Measurements from ENCODE around the gene TANGO6. TPM values are rescaled to one million over a fixed set of nuclear protein-coding genes. Genes with fewer than 3 reads are reported as not detected.

TANGO6 gene
- polyA plus RNA-seq, 1 donor (not counting 4 experiments of a cell fraction or from before 2014, with no cell fraction given) = 13.1 TPM

DNA sequence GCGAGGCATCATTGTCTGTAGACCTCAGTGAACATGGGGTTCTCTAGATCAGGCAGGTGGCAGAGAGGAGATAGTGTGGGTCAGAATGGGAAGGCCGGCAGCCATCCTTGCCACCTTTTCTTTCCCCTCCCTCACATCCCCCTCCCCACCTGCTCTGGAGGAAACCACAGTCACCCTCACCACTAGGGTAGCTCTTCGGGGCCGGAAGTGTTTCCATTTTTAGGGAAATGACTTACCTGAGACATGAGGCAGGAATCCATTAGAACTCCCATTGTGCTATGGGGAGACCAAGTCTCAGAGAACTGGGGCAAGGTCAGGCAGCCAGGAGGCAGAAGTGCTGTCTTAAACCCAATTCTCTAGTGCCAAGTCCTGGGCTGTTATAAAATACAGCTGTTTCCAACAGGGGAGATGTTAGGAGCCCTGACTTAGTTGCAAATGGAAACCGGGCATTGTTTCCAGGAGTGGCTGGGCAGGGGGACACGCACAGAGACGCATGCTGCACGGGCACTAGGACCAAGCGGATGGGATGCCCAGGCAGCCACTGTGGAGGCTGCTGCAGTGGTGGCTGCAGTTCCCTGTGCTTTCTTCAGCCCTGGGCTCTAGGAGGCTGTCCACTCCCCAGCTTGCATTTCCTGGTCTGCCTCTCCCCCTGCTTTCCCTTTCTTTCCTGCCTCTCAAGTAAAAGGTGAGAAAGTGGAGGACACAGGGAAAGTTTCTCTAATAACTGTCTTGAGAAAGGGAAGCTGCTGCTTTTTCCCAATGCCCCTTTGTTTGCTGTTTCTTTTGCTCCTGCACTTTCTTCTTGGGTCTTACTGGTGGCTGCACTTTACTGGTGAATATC is 265.0 kb downstream of the TANGO6 start:
- Histone ChIP-seq H4K20me1 (ENCODE audit: control insufficient read depth, extremely low read depth, insufficient read depth, low read length) (peaks cover 25% of the 10 kb centered on the region), H3K4me2 (ENCODE audit: control insufficient read depth, extremely low read depth, insufficient read depth, low read depth, low read length) (peak overlapping the region; percentile 88), H3K79me2 (ENCODE audit: control insufficient read depth, insufficient read depth, low read length) (peaks cover 67% of the 10 kb centered on the region), H3K27me3 (ENCODE audit: control insufficient read depth, extremely low read depth, insufficient read depth, low read length) (no peaks in the 10 kb centered on the region), H3K27ac (ENCODE audit: control insufficient read depth, insufficient read depth, low read length) (peak overlapping the region; percentile 60), H3K4me1 (ENCODE audit: control insufficient read depth, extremely low read depth, insufficient read depth, low read length) (peaks cover 29% of the 10 kb centered on the region), H3K36me3 (ENCODE audit: control insufficient read depth in 2 of 2, extremely low read depth in 1 of 2, insufficient read depth in 2 of 2, low read length in 2 of 2) (peaks cover 35 to 37% of the 10 kb centered on the region in 2 experiments), H3K9ac (ENCODE audit: control insufficient read depth, extremely low read depth, insufficient read depth, low read length) (peak overlapping the region; percentile 83), H3K9me3 (ENCODE audit: control insufficient read depth, low read depth, low read length) (no peaks in the 10 kb centered on the region), H3K4me3 (ENCODE audit: control insufficient read depth in 2 of 3, extremely low read depth in 1 of 3, insufficient read depth in 2 of 3, low read depth in 1 of 3, low read length in 3 of 3) (peak overlapping the region; percentile 82 to 97 (median 86)), H3K9me1 (ENCODE audit: control insufficient read depth, extremely low read depth, insufficient read depth, low read length) (peaks cover 3% of the 10 kb centered on the region), H2AFZ (ENCODE audit: control insufficient read depth, low read length) (no peak overlapping the region)
- dilution Hi-C loops (cut with MboI; ENCODE audit: extremely low pct_ligation_motif_present, low sequenced_read_pairs) = no loop called here
- TF ChIP-seq EZH2 (IDR thresholded peaks at IDR 0.05; ENCODE audit: low read length) = no peak
- TF ChIP-seq, protein P1, sequence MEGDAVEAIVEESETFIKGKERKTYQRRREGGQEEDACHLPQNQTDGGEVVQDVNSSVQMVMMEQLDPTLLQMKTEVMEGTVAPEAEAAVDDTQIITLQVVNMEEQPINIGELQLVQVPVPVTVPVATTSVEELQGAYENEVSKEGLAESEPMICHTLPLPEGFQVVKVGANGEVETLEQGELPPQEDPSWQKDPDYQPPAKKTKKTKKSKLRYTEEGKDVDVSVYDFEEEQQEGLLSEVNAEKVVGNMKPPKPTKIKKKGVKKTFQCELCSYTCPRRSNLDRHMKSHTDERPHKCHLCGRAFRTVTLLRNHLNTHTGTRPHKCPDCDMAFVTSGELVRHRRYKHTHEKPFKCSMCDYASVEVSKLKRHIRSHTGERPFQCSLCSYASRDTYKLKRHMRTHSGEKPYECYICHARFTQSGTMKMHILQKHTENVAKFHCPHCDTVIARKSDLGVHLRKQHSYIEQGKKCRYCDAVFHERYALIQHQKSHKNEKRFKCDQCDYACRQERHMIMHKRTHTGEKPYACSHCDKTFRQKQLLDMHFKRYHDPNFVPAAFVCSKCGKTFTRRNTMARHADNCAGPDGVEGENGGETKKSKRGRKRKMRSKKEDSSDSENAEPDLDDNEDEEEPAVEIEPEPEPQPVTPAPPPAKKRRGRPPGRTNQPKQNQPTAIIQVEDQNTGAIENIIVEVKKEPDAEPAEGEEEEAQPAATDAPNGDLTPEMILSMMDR (optimal IDR thresholded peaks at IDR 0.05 in 1 of 3, IDR thresholded peaks at IDR 0.05 in 1 of 3, conservative IDR thresholded peaks at IDR 0.05 in 1 of 3; ENCODE audit: extremely low read depth in 1 of 3, insufficient read depth in 2 of 3, low read length in 3 of 3) = no peak
- DNase-seq (ENCODE audit: low read depth, low spot score) (no peak), FAIRE-seq (peak; percentile 41)

DNA sequence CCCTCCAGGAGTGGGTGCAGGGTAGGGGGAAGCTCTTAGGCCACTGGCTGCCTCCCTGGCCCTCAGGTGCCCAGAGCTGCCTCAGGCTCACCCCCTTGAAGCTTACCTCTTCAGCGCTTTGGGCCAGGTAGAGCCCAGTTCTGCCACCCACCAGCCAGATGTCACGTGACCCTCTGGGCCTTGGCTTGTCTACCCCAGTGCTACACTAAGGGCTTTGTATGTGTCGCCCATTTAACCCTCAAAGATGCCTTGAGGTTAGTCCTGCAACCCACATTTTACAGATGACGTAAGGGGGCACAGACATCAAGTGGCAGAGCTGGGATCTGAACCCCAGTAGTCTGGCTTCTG is 265.5 kb downstream of the TANGO6 start:
- Histone ChIP-seq H3K4me3 (ENCODE audit: control insufficient read depth in 2 of 3, extremely low read depth in 1 of 3, insufficient read depth in 2 of 3, low read depth in 1 of 3, low read length in 3 of 3) (peak overlapping the region in 1 of 3 experiments; percentile 97), H3K27me3 (ENCODE audit: control insufficient read depth, extremely low read depth, insufficient read depth, low read length) (no peaks in the 10 kb centered on the region), H3K4me1 (ENCODE audit: control insufficient read depth, extremely low read depth, insufficient read depth, low read length) (peaks cover 29% of the 10 kb centered on the region), H3K4me2 (ENCODE audit: control insufficient read depth, extremely low read depth, insufficient read depth, low read depth, low read length) (peak overlapping the region; percentile 88), H3K9me1 (ENCODE audit: control insufficient read depth, extremely low read depth, insufficient read depth, low read length) (peaks cover 3% of the 10 kb centered on the region), H2AFZ (ENCODE audit: control insufficient read depth, low read length) (no peak overlapping the region), H3K79me2 (ENCODE audit: control insufficient read depth, insufficient read depth, low read length) (peaks cover 72% of the 10 kb centered on the region), H3K9ac (ENCODE audit: control insufficient read depth, extremely low read depth, insufficient read depth, low read length) (peak overlapping the region; percentile 13), H4K20me1 (ENCODE audit: control insufficient read depth, extremely low read depth, insufficient read depth, low read length) (peaks cover 30% of the 10 kb centered on the region), H3K9me3 (ENCODE audit: control insufficient read depth, low read depth, low read length) (no peaks in the 10 kb centered on the region), H3K27ac (ENCODE audit: control insufficient read depth, insufficient read depth, low read length) (no peak overlapping the region), H3K36me3 (ENCODE audit: control insufficient read depth in 2 of 2, extremely low read depth in 1 of 2, insufficient read depth in 2 of 2, low read length in 2 of 2) (peaks cover 41 to 42% of the 10 kb centered on the region in 2 experiments)
- FAIRE-seq (no peak), DNase-seq (ENCODE audit: low read depth, low spot score) (no peak)
- dilution Hi-C loops (cut with MboI; ENCODE audit: extremely low pct_ligation_motif_present, low sequenced_read_pairs) = no loop called here
- TF ChIP-seq EZH2 (IDR thresholded peaks at IDR 0.05; ENCODE audit: low read length) = no peak
- TF ChIP-seq, protein P1 (optimal IDR thresholded peaks at IDR 0.05 in 1 of 3, IDR thresholded peaks at IDR 0.05 in 1 of 3, conservative IDR thresholded peaks at IDR 0.05 in 1 of 3; ENCODE audit: extremely low read depth in 1 of 3, insufficient read depth in 2 of 3, low read length in 3 of 3) = no peak

Data from keratinocyte (primary cell).